Globus pallidus (tissue), 1 donor: ENCODE data around the gene SH3PXD2B.
"Not testable (repeated sequence)": the region's sequence is repeated elsewhere in the genome, so short reads cannot be mapped to it uniquely, and the experiment has no call there.

Experiments used
- DNase-seq: peaks from one replicate; pipeline ENCODE4 v3.0.0-alpha.2; 2015; ENCODE audit warnings: low spot score

SH3PXD2B gene

DNA sequence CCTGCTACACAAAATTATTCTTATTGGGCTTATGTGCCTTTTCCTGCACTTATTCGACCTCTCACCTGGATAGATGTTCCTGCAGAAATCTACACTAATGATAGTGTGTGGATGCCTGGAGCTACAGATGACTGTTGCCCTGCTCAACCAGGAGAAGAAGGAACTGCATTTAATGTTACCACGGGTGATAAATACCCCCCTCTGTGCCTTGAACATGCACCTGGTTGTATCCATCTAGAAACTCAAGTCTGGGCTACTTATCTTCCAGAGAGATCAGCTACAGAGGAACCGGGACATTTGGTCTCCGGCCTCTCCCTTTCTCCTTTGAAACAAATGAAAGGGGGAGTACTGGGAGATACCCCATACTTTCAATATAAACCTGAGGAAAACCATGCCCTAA lies 54.5 kb downstream of the SH3PXD2B start:
- no peak for DNase-seq

- DNase-seq = no peak
Observed at GRCh38 chr5:172399336-172399735, 55.0 kb downstream of the SH3PXD2B start.

GRCh38 chr5:172398645-172399044 lies 55.7 kb downstream of the SH3PXD2B start:
- not testable (repeated sequence) for DNase-seq

DNA sequence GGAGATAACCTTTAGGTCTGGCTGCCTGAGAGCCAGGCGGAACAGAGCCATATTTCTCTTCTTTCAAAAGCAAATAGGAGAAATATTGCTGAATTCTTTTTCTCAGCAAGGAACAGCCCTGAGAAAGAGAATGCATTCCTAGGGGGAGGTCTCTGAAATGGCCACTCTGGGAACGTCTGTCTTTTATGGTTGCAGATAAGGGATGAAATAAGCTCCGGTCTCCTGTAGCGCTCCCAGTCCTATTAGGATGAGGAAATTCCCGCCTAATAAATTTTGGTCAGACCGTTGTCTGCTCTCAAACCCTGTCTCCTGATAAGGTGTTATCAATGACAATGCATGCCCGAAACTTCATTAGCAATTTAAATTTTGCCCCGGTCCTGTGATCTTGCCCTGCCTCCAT lies 57.3 kb downstream of the SH3PXD2B start:
- DNase-seq = not testable (repeated sequence)

DNA sequence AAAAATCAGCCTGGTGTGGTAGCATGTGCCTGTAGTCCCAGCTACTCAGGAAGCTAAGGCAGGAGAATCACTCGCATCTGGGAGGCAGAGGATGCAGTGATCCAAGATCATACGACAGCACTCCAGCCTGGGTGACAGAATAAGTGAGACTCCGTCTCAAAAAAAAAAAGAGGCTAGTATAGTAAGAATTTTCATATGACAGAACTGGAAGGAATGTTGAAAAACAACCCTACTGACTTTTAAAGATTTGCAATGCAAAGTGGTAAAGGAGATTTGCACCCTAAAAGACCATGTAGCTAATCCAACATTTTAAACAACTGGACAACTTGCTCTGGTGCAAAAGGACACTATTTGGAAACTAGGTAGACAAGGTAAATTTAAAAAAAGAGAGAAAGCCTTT lies 58.1 kb downstream of the SH3PXD2B start:
- no peak for DNase-seq

GRCh38 chr5:172395483-172395882 lies 58.8 kb downstream of the SH3PXD2B start:
- no peak for DNase-seq

- DNase-seq = no peak
Observed at GRCh38 chr5:172389578-172390112, 64.7 kb downstream of the SH3PXD2B start.

DNA sequence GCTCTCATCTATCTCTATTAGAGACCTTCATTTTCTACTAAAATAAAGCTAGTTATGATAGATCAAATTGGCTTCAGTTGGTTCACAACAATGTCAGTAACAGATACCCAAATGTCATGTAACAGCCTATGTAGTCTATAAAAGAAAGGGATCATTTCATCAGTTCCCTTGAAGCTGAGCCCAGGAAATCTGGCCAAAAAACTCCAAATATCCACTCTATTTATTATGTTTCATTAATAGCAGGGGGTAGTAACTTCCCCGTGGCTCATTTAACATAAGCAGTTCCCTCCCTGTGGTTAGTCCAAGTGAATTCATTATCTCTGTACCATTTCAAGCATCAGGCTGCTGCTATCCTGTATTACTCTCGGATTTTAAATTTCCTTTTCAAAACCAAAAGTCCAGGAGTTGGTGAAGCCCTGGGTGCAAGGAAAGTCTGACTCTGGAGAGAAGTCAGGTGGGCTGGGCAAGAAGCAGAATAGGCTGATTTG lies 66.0 kb downstream of the SH3PXD2B start:
- DNase-seq = no peak

GRCh38 chr5:172385707-172386106 lies 68.6 kb downstream of the SH3PXD2B start:
- DNase-seq = no peak

- DNase-seq = no peak
Observed at GRCh38 chr5:172385010-172385563, 69.2 kb downstream of the SH3PXD2B start.

GRCh38 chr5:172383191-172383802 lies 71.0 kb downstream of the SH3PXD2B start:
- no peak for DNase-seq

DNA sequence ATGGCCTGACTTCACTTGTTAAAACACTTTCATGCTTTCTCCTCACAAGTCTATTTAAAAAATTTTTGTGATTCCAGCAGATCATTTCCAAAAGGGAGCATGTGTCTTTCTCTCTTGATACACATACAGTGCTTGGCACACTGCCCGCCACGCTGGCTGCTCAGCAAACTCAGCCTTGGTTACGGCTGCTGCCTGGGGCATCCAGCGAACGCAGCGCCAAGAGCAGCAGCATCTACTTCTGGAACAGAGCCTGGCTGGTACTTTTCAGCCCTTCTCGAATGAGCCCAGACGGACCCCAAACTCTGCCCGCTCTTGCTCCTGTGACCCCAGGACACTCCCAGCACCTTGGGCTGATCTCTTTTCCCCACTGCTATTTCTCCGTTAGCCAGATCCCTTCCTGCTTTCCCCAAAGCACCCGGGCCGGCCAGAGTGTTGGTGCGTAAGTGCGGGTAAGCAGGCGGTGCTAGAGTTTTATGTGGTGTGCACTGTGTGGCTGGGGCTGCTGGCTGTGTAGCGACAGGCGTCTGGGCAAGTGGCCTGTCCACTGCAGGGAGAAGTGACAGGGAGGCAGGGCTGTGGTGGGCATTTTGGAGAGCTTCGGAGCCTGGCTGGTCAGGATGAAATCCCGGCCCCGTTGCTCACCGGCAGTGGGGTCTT lies 73.2 kb downstream of the SH3PXD2B start:
- DNase-seq = peak; percentile 84

DNA sequence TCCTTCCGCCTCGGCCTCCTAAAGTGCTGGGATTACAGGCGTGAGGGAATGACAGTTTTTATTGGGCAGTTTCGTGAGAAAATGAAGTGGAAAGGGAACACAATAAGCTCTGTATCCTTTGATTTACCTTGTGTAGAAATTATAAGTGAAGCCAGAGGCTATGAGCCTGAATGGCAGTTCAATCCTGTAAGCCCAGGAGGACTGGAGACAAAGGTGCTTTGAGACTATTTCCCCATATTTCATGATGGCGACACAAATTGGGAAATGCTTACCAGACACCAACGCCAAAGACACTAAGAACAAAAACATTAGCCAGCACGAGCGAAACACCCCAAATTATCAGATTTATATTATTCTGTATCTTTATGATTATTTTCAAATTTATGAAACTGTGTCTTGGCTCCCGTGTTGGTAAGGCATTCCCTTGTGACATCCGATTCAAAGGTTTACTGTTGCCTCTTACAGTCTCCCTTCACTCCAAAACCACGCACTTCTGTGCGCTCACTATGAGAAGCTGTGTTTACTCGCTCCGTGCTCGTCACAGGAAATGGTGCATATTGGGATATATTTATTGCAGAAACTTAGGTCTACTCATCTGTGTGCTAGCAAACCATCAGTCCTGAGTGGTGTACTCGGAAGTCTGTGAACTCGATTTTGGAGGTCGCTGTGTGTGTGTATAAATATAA lies 73.9 kb downstream of the SH3PXD2B start:
- DNase-seq = no peak

GRCh38 chr5:172379481-172379880 lies 74.8 kb downstream of the SH3PXD2B start:
- no peak for DNase-seq

- DNase-seq = peak; percentile 53
Observed at GRCh38 chr5:172377856-172378255, 76.5 kb downstream of the SH3PXD2B start.

DNA sequence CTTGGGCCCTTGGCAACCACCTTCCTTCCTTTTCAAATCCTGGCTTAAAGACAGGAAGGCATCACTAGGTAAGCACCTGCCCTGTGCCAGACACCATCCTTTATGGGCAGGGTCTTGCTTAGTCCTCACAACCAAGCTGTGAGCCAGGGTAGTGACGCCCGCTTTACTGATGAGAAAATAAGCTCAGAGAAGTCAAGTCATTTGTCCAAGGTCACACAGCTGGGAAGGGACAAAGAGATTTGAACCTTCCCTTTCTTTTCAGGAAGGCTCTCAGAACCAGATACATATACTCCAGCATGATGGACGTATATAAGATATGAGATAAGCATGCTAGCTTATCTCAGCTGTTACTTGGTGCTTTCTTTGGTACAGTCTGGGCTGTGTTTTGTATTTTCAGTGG lies 76.9 kb downstream of the SH3PXD2B start:
- DNase-seq = no peak

GRCh38 chr5:172374783-172375182 lies 79.5 kb downstream of the SH3PXD2B start:
- DNase-seq = no peak

DNA sequence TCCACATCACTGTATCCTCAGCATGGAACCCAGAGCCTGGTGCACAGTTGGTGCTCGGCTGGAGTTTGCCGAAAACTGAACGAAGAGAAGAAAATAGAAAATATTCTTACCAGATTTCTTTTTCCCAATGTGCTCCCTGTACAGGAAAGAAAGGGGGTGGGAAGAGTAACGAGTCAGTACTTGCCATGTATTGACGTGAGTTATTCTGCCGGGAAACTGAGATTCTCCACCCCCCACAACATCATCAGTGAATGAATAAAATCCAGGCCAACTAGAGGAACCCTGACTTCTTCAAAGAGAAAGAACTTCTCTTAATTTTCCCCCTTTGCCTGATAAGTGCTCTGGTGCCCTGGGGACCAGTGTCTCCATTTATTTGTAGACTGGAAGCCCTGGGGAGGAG lies 80.6 kb downstream of the SH3PXD2B start:
- DNase-seq = no peak

DNA sequence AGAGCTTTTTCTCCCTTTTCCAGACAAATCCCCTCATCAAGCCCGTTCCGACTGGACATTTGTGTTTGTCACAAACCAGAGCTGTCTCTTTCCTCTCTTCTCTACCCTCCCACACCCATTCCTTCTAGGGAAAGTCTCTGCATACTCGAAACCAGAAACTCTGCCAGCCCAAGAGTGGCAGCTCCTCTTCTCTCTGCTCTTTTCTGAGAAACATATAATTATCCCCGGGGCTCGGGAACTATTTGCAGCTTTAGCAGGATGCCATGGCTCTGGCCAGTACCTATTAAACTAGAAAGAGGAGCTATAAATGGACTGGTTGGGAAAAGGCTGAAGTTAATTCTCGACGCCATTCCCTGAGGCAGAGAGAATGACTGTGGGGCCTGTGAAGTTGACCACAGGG lies 82.6 kb downstream of the SH3PXD2B start:
- DNase-seq = no peak

GRCh38 chr5:172370648-172371545 lies 83.4 kb downstream of the SH3PXD2B start:
- DNase-seq = no peak

DNA sequence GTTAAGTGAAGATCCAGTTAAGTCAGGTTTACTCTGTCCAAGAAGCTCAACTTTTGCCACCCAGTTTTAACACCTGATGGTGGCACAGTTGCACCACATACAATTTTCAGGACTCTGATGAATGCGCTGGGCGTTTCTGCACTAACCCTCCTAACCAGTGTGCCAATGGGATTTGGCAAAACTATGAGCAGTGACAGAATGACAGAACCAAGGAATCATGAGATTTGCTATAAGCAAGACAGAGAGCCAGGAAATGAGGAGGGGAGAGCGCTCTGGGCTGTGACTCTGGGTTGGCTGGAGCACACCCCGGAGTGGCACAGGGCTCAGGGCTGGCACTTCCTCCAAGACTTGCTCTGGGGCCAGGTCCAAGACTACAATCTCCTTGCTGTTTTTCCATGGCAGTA lies 84.1 kb downstream of the SH3PXD2B start:
- peak; percentile 71 for DNase-seq

DNA sequence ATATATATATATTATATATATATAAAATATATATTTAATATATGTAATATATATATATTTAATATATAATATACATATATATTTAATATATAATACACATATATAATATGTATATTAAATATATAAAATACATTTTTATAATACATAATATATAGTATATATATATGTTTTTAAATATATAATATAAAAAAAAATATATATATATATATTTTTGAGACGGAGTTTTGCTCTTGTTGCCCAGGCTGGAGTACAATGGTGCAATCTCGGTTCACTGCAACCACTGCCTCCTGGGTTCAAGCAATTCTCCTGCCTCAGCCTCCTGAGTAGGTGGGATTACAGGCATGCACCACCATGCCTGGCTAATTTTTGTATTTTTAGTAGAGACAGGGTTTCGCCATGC lies 85.6 kb downstream of the SH3PXD2B start:
- not testable (repeated sequence) for DNase-seq
